CD4-positive, alpha-beta T cell (primary cell): ENCODE measurements around the gene IL19. TPM values are rescaled to one million over a fixed set of nuclear protein-coding genes. Genes with fewer than 3 reads are reported as not detected.
"Not testable (repeated sequence)": the region's sequence is repeated elsewhere in the genome, so short reads cannot be mapped to it uniquely, and the experiment has no call there.

Experiments
- ATAC-seq: fragments of 200-7000 bp; cut with Tn5 transposase; one replicate; pipeline ENCODE4 v1.10.0; 2022; ENCODE audit warnings: mild to moderate bottlenecking; ENCODE audit not compliant: poor library complexity
- CTCF ChIA-PET: fragments of 350-600 bp; sonication (Branson Sonifier 250); formaldehyde crosslinking; loops from one replicate; lab custom pipeline; 2021; ENCODE audit warnings: antibody characterized with exemption, inconsistent platforms; lab: Charles Lee
- POLR2A ChIA-PET: fragments of 350-600 bp; sonication (Branson Sonifier 250); formaldehyde crosslinking; loops from one replicate; lab custom pipeline; 2021; ENCODE audit warnings: antibody characterized with exemption, inconsistent platforms; lab: Charles Lee
- DNase-seq, 14 experiments: peaks; one replicate each; pipeline ENCODE4 v3.0.0-alpha.2; 2013 to 2020; ENCODE audit warnings: mixed read lengths in 2 of 14
- H3K27ac ChIP-seq, 2 donors: one replicate each; pipeline versions ENCODE4 v1.5.1 to v1.7.0; 2013; ENCODE audit warnings: low read length in 2 of 2, low read depth in 1 of 2, mild to moderate bottlenecking in 1 of 2
- H3K27me3 ChIP-seq, 2 experiments: 1 replicate in 1 of 2; 2 replicates in 1 of 2; pipeline versions ENCODE4 v1.6.1 to v1.7.0; 2013; ENCODE audit warnings: low read length in 2 of 2, control low read depth in 1 of 2, mild to moderate bottlenecking in 1 of 2, moderate library complexity in 1 of 2; ENCODE audit not compliant: insufficient read depth in 2 of 2, control insufficient read depth in 1 of 2
- H3K36me3 ChIP-seq: one replicate; pipeline ENCODE4 v1.6.1; 2013; ENCODE audit warnings: low read length, control low read depth; ENCODE audit not compliant: insufficient read depth
- H3K4me1 ChIP-seq: one replicate; pipeline ENCODE4 v1.6.1; 2013; ENCODE audit warnings: low read length, control low read depth; ENCODE audit not compliant: insufficient read depth
- H3K4me3 ChIP-seq: one replicate; pipeline ENCODE4 v1.5.1; 2013; ENCODE audit warnings: mild to moderate bottlenecking, low read length, moderate library complexity
- H3K9me3 ChIP-seq, 2 experiments: 1 replicate in 1 of 2; 2 replicates in 1 of 2; pipeline versions ENCODE4 v1.6.1 to v1.7.0; 2013; ENCODE audit warnings: low read length in 2 of 2, mild to moderate bottlenecking in 2 of 2, control low read depth in 1 of 2, moderate library complexity in 1 of 2; ENCODE audit not compliant: control insufficient read depth in 1 of 2, insufficient read depth in 1 of 2
- H3K27ac Mint-ChIP-seq: one replicate; pipeline ENCODE4 v1.8.0; 2020; ENCODE audit warnings: mixed read lengths
- H3K27me3 Mint-ChIP-seq: one replicate; pipeline ENCODE4 v1.8.0; 2021; ENCODE audit warnings: mixed read lengths
- H3K36me3 Mint-ChIP-seq: one replicate; pipeline ENCODE4 v1.8.0; 2021; ENCODE audit warnings: low read depth, mixed read lengths
- H3K4me1 Mint-ChIP-seq: one replicate; pipeline ENCODE4 v1.8.0; 2021; ENCODE audit warnings: low read depth, mixed read lengths
- H3K4me3 Mint-ChIP-seq: one replicate; pipeline ENCODE4 v1.8.0; 2020; ENCODE audit warnings: mild to moderate bottlenecking, mixed read lengths
- H3K9me3 Mint-ChIP-seq: one replicate; pipeline ENCODE4 v1.8.0; 2020; ENCODE audit warnings: mixed read lengths
- intact Hi-C, 2 experiments: fragments of 100-400 bp; cut with DNase I in 1 of 2; cut with micrococcal nuclease in 1 of 2; formaldehyde crosslinking; loops; one replicate each; pipeline versions ENCODE4 v1.15.1 to v1.9.0; 2023 to 2025; cut with DNase I, micrococcal nuclease
- total RNA-seq, 174 experiments: library from RNA in 2 of 174; stranded (reverse) in 2 of 174; gene quantifications; one replicate each; pipeline ENCODE4 v1.2.3 and lab custom pipeline; 2021 to 2026
- TF ChIP-seq, protein P1 (sequence below): fragments of 200-600 bp; IDR thresholded peaks from one replicate; pipeline ENCODE4 v1.8.0; 2022; ENCODE audit warnings: antibody characterized with exemption, mild to moderate bottlenecking

The IL19 gene
- total RNA-seq, 2 experiments from 2014 or later, result not detected

DNA sequence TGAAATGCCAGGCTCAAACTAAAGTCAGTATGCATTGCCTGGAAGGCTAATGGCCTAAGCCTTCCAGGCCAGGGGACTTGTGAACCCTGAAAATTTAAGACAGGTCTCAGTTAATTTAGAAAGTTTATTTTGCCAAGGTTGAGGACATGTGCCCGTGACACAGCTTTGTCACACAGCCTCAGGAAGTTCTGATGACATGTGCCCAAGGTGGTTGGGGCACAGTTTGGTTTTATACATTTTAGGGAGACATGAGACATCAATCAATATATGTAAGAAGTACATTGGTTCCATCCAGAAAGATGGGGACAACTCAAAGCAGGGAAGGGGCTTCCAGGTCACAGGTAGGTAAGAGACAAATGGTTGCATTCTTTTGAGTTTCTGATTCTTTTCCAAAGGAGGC, 4.8 kb upstream of the IL19 start:
- Mint-ChIP-seq H3K4me1 (peaks cover 71% of the 10 kb centered on the region), H3K27ac (peak overlapping the region; percentile 88), H3K4me3 (peak overlapping the region; percentile 26)
- ChIA-PET CTCF (interaction anchor here (0.8 to 7.9 kb wide), 4 partner anchors 30 to 216 kb away, joined by 3 to 57 read pairs (median 6); no protein-coding TSS in a partner anchor), POLR2A (interaction anchor here (0.5 to 3.2 kb wide), 18 partner anchors 9 to 326 kb away, joined by 3 to 42 read pairs (median 5); partner anchors contain the start of gene FCMR)
- H3K27ac ChIP-seq, H3K9me3 ChIP-seq, H3K36me3 Mint-ChIP-seq, H3K4me3 ChIP-seq, H3K9me3 Mint-ChIP-seq, H3K27me3 ChIP-seq, H3K36me3 ChIP-seq, H3K27me3 Mint-ChIP-seq: not testable (repeated sequence)
- intact Hi-C loops, result loop anchor here (1.0 to 2.0 kb wide), 3 partner anchors 7 to 37 kb away; no protein-coding TSS in a partner anchor
- peaks cover 59% of the 10 kb centered on the region for H3K4me1 ChIP-seq
- DNase-seq, result peak in 3 of 14 experiments; percentile 33 to 38 (median 38)
- peak; percentile 21 for ATAC-seq

DNA sequence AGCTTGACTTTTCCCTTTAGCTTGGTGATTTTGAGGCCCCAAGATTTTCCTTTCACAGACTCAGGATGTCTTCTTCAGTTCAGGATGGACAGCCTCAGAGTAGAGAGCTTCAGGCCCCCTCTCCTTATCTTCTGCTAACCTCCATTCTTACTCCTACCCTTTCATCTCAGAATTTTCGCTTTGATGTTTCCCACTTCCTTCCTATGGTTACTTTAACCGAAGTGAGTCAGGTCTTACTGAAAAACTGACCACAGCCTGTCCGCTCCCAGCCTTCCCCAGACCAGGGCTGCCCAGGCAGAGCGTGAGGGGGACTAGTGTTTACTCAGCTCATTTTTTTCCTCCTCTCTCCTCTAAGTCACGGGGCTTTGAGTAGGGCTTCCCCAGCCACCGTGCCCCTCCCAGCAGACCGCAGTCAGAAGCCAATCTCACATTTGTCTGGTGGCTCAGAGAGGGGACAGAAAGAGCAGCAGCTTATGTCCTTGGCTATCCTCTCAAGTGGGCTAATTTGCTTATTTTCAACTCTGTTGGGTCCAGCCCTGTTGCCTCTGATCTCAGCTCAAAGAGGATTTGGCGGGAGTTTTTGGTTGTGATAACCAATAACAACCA, 4.2 kb upstream of the IL19 start:
- H3K9me3 Mint-ChIP-seq, result no peaks in the 10 kb centered on the region
- peaks cover 74% of the 10 kb centered on the region for H3K4me1 Mint-ChIP-seq
- peak overlapping the region; percentile 84 for H3K4me3 Mint-ChIP-seq
- no peaks in the 10 kb centered on the region for H3K36me3 ChIP-seq
- H3K36me3 Mint-ChIP-seq, result no peaks in the 10 kb centered on the region
- no peak overlapping the region for H3K4me3 ChIP-seq
- TF ChIP-seq, protein P1, sequence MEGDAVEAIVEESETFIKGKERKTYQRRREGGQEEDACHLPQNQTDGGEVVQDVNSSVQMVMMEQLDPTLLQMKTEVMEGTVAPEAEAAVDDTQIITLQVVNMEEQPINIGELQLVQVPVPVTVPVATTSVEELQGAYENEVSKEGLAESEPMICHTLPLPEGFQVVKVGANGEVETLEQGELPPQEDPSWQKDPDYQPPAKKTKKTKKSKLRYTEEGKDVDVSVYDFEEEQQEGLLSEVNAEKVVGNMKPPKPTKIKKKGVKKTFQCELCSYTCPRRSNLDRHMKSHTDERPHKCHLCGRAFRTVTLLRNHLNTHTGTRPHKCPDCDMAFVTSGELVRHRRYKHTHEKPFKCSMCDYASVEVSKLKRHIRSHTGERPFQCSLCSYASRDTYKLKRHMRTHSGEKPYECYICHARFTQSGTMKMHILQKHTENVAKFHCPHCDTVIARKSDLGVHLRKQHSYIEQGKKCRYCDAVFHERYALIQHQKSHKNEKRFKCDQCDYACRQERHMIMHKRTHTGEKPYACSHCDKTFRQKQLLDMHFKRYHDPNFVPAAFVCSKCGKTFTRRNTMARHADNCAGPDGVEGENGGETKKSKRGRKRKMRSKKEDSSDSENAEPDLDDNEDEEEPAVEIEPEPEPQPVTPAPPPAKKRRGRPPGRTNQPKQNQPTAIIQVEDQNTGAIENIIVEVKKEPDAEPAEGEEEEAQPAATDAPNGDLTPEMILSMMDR, result no peak
- ATAC-seq (peak; percentile 84), DNase-seq (peak; percentile 48 to 90 (median 66))
- peaks cover 64% of the 10 kb centered on the region for H3K4me1 ChIP-seq
- intact Hi-C loops, result loop anchor here (1.0 to 2.0 kb wide), 3 partner anchors 8 to 36 kb away; no protein-coding TSS in a partner anchor
- H3K27ac Mint-ChIP-seq, result peak overlapping the region; percentile 88
- no peaks in the 10 kb centered on the region for H3K27me3 ChIP-seq
- CTCF ChIA-PET, result interaction anchor here (2.6 to 7.9 kb wide), 2 partner anchors 31 to 43 kb away, joined by 8 to 57 read pairs; no protein-coding TSS in a partner anchor
- H3K9me3 ChIP-seq, result no peaks in the 10 kb centered on the region
- no peak overlapping the region for H3K27ac ChIP-seq
- POLR2A ChIA-PET, result interaction anchor here (0.8 to 3.2 kb wide), 16 partner anchors 9 to 156 kb away, joined by 3 to 42 read pairs (median 5); partner anchors contain the start of gene FCMR
- H3K27me3 Mint-ChIP-seq, result no peaks in the 10 kb centered on the region

GRCh38 chr1:206768472-206769303, 1.9 kb upstream of the IL19 start:
- ChIA-PET CTCF (interaction anchor here (0.6 to 7.9 kb wide), 4 partner anchors 8 to 41 kb away, joined by 3 to 57 read pairs (median 4); no protein-coding TSS in a partner anchor), POLR2A (interaction anchor here (0.9 to 5.3 kb wide), 15 partner anchors 10 to 154 kb away, joined by 3 to 53 read pairs (median 4); partner anchors contain the start of gene FCMR)
- ATAC-seq (no peak), DNase-seq (peak in 1 of 14 experiments; percentile 29)
- Mint-ChIP-seq H3K4me1 (peaks cover 86% of the 10 kb centered on the region), H3K9me3 (no peaks in the 10 kb centered on the region), H3K27me3 (no peaks in the 10 kb centered on the region), H3K36me3 (no peaks in the 10 kb centered on the region), H3K27ac (peak overlapping the region; percentile 31), H3K4me3 (peak overlapping the region; percentile 65)
- H3K27ac ChIP-seq, result peak overlapping the region in 1 of 2 donors; percentile 27
- H3K4me3 ChIP-seq, result no peak overlapping the region
- H3K4me1 ChIP-seq, result peaks cover 78% of the 10 kb centered on the region
- H3K36me3 ChIP-seq, result no peaks in the 10 kb centered on the region
- no peaks in the 10 kb centered on the region for H3K9me3 ChIP-seq
- H3K27me3 ChIP-seq, result no peaks in the 10 kb centered on the region
- intact Hi-C loops, result loop anchor here in 1 of 2 experiments (2.0 kb wide), 1 partner anchor 20 kb away; no protein-coding TSS in a partner anchor
- TF ChIP-seq, protein P1, result no peak
